HepG2 (cell line): Measurements from ENCODE around the gene SMIM31. TPM values are rescaled to one million over a fixed set of nuclear protein-coding genes. Genes with fewer than 3 reads are reported as not detected.

Experiments used
- ATAC-seq: fragments of 200-7000 bp; cut with Tn5 transposase; 3 replicates; pipeline ENCODE4 v1.9.1; 2020; ENCODE audit warnings: mild to moderate bottlenecking, moderate library complexity
- BruUV-seq: library from RNA; stranded (reverse); fragments of 400-500 nt; replicated peaks from 2 replicates; lab custom pipeline; 2021; lab: Mats Ljungman, UMichigan
- CTCF ChIA-PET: fragments of 300-600 bp; formaldehyde crosslinking; extraction: SDS; loops from one replicate; lab custom pipeline; 2021; ENCODE audit warnings: low total read pairs, inconsistent platforms, low intra/inter-chr PET ratio; lab: Yijun Ruan, JAX
- POLR2A ChIA-PET: fragments of 350-600 bp; sonication (Branson Sonifier 250); formaldehyde crosslinking; loops from one replicate; lab custom pipeline; 2020; ENCODE audit warnings: antibody characterized with exemption, inconsistent platforms; lab: Yijun Ruan, JAX
- DNase-seq: peaks from one replicate; pipeline ENCODE4 v3.0.0-alpha.2; 2015; ENCODE audit warnings: low spot score
- FAIRE-seq: peaks from 3 replicates; lab custom pipeline; 2011; peaks lifted over from hg19 to GRCh38; lab: Jason Lieb, UNC
- H2AFZ ChIP-seq: one replicate; pipeline ENCODE4 v1.6.1; 2011; ENCODE audit warnings: low read length, inconsistent platforms
- H3K27ac ChIP-seq: fragments of 300-600 bp; 3 replicates; pipeline ENCODE4 v1.8.0; 2011; ENCODE audit warnings: mixed run types, mild to moderate bottlenecking, mixed read lengths, low read length, inconsistent platforms; ENCODE audit not compliant: insufficient read depth; ENCODE audit errors: extremely low read length
- H3K27me3 ChIP-seq, 2 experiments: fragments of 200-600 bp in 1 of 2; 2 replicates in 1 of 2; 3 replicates in 1 of 2; pipeline versions ENCODE4 v1.6.0 to v1.8.0; 2011; ENCODE audit warnings: low read length in 2 of 2, mild to moderate bottlenecking in 2 of 2, moderate library complexity in 2 of 2, inconsistent platforms in 1 of 2; ENCODE audit not compliant: insufficient read depth in 2 of 2, control insufficient read depth in 1 of 2
- H3K36me3 ChIP-seq, 2 experiments: fragments of 200-600 bp in 1 of 2; replicated peaks in 1 of 2; 2 replicates in 1 of 2; 3 replicates in 1 of 2; pipeline versions ENCODE4 v1.5.1 to v1.8.0; 2011; ENCODE audit warnings: low read length in 2 of 2, inconsistent platforms in 1 of 2; ENCODE audit not compliant: insufficient read depth in 2 of 2, control insufficient read depth in 1 of 2
- H3K4me1 ChIP-seq: 2 replicates; pipeline ENCODE4 v1.5.1; 2012; ENCODE audit warnings: low read length, inconsistent platforms; ENCODE audit not compliant: insufficient read depth
- H3K4me2 ChIP-seq: 2 replicates; pipeline ENCODE4 v1.6.0; 2011; ENCODE audit warnings: low read depth, low read length, inconsistent platforms
- H3K4me3 ChIP-seq, 3 experiments: fragments of 200-600 bp in 1 of 3; sonication (generic), shearing (Covaris generic) in 1 of 3; replicated peaks in 1 of 3; 2 replicates each; pipeline ENCODE4 v1.5.1; 2011 to 2016; ENCODE audit warnings: low read length in 3 of 3, inconsistent platforms in 2 of 3, low read depth in 2 of 3, mild to moderate bottlenecking in 2 of 3, control low read depth in 1 of 3, mixed read lengths in 1 of 3; ENCODE audit not compliant: insufficient read depth in 1 of 3
- H3K79me2 ChIP-seq: one replicate; pipeline ENCODE4 v1.6.1; 2011; ENCODE audit warnings: low read length, inconsistent platforms; ENCODE audit not compliant: insufficient read depth
- H3K9ac ChIP-seq: 2 replicates; pipeline ENCODE4 v1.6.0; 2011; ENCODE audit warnings: mild to moderate bottlenecking, low read depth, low read length, inconsistent platforms; ENCODE audit not compliant: insufficient read depth
- H3K9me3 ChIP-seq: 2 replicates; pipeline ENCODE4 v1.5.1; 2012; ENCODE audit warnings: mild to moderate bottlenecking, low read length
- H4K20me1 ChIP-seq: 2 replicates; pipeline ENCODE4 v1.6.0; 2011; ENCODE audit warnings: inconsistent platforms, mild to moderate bottlenecking, low read length, moderate library complexity; ENCODE audit not compliant: insufficient read depth
- ATF5 ChIP-seq: sonication (generic); formaldehyde crosslinking; IDR thresholded peaks from 2 replicates; pipeline ENCODE4 v1.4.0; 2020; ENCODE audit warnings: mild to moderate bottlenecking, low read depth, missing genetic modification reagents
- BCL6 ChIP-seq: IDR thresholded peaks from 2 replicates; pipeline ENCODE4 v1.6.1; 2016; ENCODE audit warnings: missing genetic modification reagents, missing compliant biosample characterization
- FOXO4 ChIP-seq: sonication (generic); formaldehyde crosslinking; conservative IDR thresholded peaks from 2 replicates; pipeline ENCODE4 v1.8.1; 2023; ENCODE audit warnings: missing genetic modification reagents
- SMAD1 ChIP-seq: sonication (generic); formaldehyde crosslinking; IDR thresholded peaks from 2 replicates; pipeline ENCODE4 v1.4.0; 2020; ENCODE audit warnings: missing genetic modification reagents, low read depth, mild to moderate bottlenecking, borderline replicate concordance
- ZBTB4 ChIP-seq: sonication (generic); formaldehyde crosslinking; IDR thresholded peaks from 2 replicates; pipeline ENCODE4 v1.4.0; 2020; ENCODE audit warnings: missing genetic modification reagents, mild to moderate bottlenecking, borderline replicate concordance
- ZBTB42 ChIP-seq: sonication (generic); formaldehyde crosslinking; IDR thresholded peaks from 2 replicates; pipeline ENCODE4 v1.5.0; 2020; ENCODE audit warnings: mild to moderate bottlenecking, missing genetic modification reagents
- ZHX1 ChIP-seq: sonication (generic); formaldehyde crosslinking; IDR thresholded peaks from 2 replicates; pipeline ENCODE4 v1.8.1; 2022; ENCODE audit warnings: low read depth, mild to moderate bottlenecking, missing genetic modification reagents
- ZMYM3 ChIP-seq: sonication (generic); formaldehyde crosslinking; IDR thresholded peaks from 2 replicates; pipeline ENCODE4 v1.5.1; 2020; ENCODE audit warnings: mild to moderate bottlenecking, missing genetic modification reagents
- ZNF335 ChIP-seq: sonication (generic); formaldehyde crosslinking; IDR thresholded peaks from 2 replicates; pipeline ENCODE4 v1.4.0; 2020; ENCODE audit warnings: missing genetic modification reagents
- ZNF790 ChIP-seq: sonication (generic); formaldehyde crosslinking; IDR thresholded peaks from 2 replicates; pipeline ENCODE4 v1.8.0; 2022; ENCODE audit warnings: missing genetic modification reagents, mild to moderate bottlenecking, borderline replicate concordance
- ZNF879 ChIP-seq: sonication (generic); formaldehyde crosslinking; IDR thresholded peaks from 2 replicates; pipeline ENCODE4 v1.8.1; 2023; ENCODE audit warnings: missing genetic modification reagents
- whole genome bisulfite sequencing: methylation state at CpG from one replicate; pipeline ENCODE4 v1.1.6; 2017; ENCODE audit warnings: low lambda C conversion rate; 5-methylcytosine and 5-hydroxymethylcytosine counted together
- in situ Hi-C: cut with HindIII; loops from 2 replicates; pipeline ENCODE4 v1.10.0; 2017; ENCODE audit warnings: low pct_unique_long_range_greater_than_20kb; ENCODE audit not compliant: extremely low pct_ligation_motif_present
- intact Hi-C: fragments of 100-400 bp; cut with micrococcal nuclease; formaldehyde crosslinking; loops from one replicate; pipeline ENCODE4 v1.10.0; 2022; ENCODE audit not compliant: unreplicated experiment
- polyA plus RNA-seq, 8 experiments: library from polyadenylated mRNA; depleted of rRNA in 3 of 8; stranded (reverse) in 7 of 8; unstranded in 1 of 8; fragments of >200 nt; fragmentation: Illumina TruSeq in 4 of 8; extraction: Trizol in 4 of 8; gene quantifications; 2 replicates each; pipeline versions ENCODE4 v1.2.1 to v1.2.3, GENCODE V29; 2011 to 2016; ENCODE audit warnings: low read depth in 4 of 8, missing spikeins in 1 of 8, mixed read lengths in 1 of 8; ENCODE audit not compliant: insufficient read depth in 1 of 8
- total RNA-seq, 5 experiments: library from RNA; depleted of rRNA; stranded (reverse); fragments of >200 nt; fragmentation: Illumina TruSeq; extraction: Trizol; gene quantifications; 2 replicates each; pipeline ENCODE4 v1.2.3, GENCODE V29; 2016; ENCODE audit warnings: low read depth in 1 of 5

Gene SMIM31
- total and polyA plus RNA-seq, 2 of the 13 experiments (the other 11 are each of a cell fraction or from before 2014, with no cell fraction given), result not detected

GRCh38 chr4:164783976-164784375 lies 30.0 kb downstream of the SMIM31 start:
- Histone ChIP-seq H3K4me1 (no peaks in the 10 kb centered on the region), H3K27ac (no peak overlapping the region), H2AFZ (no peak overlapping the region), H4K20me1 (no peaks in the 10 kb centered on the region), H3K4me3 (no peak overlapping the region), H3K79me2 (no peaks in the 10 kb centered on the region), H3K27me3 (no peaks in the 10 kb centered on the region), H3K9ac (no peak overlapping the region), H3K4me2 (no peak overlapping the region), H3K36me3 (no peaks in the 10 kb centered on the region), H3K9me3 (no peaks in the 10 kb centered on the region)
- FAIRE-seq, result no peak
- no peak for DNase-seq
- no peak for ATAC-seq
- ChIA-PET CTCF (no interaction called here), POLR2A (no interaction called here)
- intact Hi-C loops, result no loop called here
- no TSS peak for BruUV-seq
- TF ChIP-seq BCL6 (no peak), SMAD1 (CRISPR knock-in tag) (no peak), ZNF879 (no peak), ZNF335 (CRISPR knock-in tag) (no peak), FOXO4 (CRISPR knock-in tag) (no peak), ZBTB42 (CRISPR knock-in tag) (no peak), ZMYM3 (CRISPR knock-in tag) (no peak), ZHX1 (no peak), ZBTB4 (CRISPR knock-in tag) (no peak), ZNF790 (CRISPR knock-in tag) (no peak), ATF5 (CRISPR knock-in tag) (no peak)
- in situ Hi-C loops, result no loop called here
- WGBS, result 62% methylated on average over 6 of the region's 6 CpGs
